Smooth muscle cell (in vitro differentiated cells): ENCODE measurements around the gene GLI3. TPM values are rescaled to one million over a fixed set of nuclear protein-coding genes. Genes with fewer than 3 reads are reported as not detected.

Experiments
- DNase-seq: peaks from one replicate; lab custom pipeline; 2025; ENCODE audit not compliant: unreplicated experiment; lab: John Stamatoyannopoulos, UW
- H2AFZ ChIP-seq: fragments of 200-600 bp; sonication (generic); 2 replicates; pipeline ENCODE4 v1.6.0; 2016; ENCODE audit warnings: antibody characterized with exemption, low read depth, mild to moderate bottlenecking
- H3F3A ChIP-seq: fragments of 200-600 bp; sonication (generic); 2 replicates; pipeline ENCODE4 v1.6.0; 2017; ENCODE audit warnings: antibody characterized with exemption, low read depth
- H3K27ac ChIP-seq: fragments of 200-600 bp; sonication (generic); 2 replicates; pipeline ENCODE4 v1.5.1; 2016; ENCODE audit warnings: low read depth, mild to moderate bottlenecking
- H3K27me3 ChIP-seq: fragments of 200-600 bp; sonication (generic); 2 replicates; pipeline ENCODE4 v1.6.1; 2016; ENCODE audit warnings: low read depth, mild to moderate bottlenecking
- H3K36me3 ChIP-seq: fragments of 200-600 bp; sonication (generic); 2 replicates; pipeline ENCODE4 v1.5.1; 2016; ENCODE audit warnings: low read depth
- H3K4me1 ChIP-seq: fragments of 200-600 bp; sonication (generic); 2 replicates; pipeline ENCODE4 v1.5.1; 2016; ENCODE audit warnings: low read depth
- H3K4me2 ChIP-seq: fragments of 200-600 bp; sonication (generic); 2 replicates; pipeline ENCODE4 v1.6.0; 2016; ENCODE audit warnings: mild to moderate bottlenecking
- H3K4me3 ChIP-seq: fragments of 200-600 bp; sonication (generic); 2 replicates; pipeline ENCODE4 v1.5.1; 2016; ENCODE audit warnings: mild to moderate bottlenecking
- H3K79me2 ChIP-seq: fragments of 200-600 bp; sonication (generic); 2 replicates; pipeline ENCODE4 v1.6.0; 2016; ENCODE audit warnings: low read depth, mild to moderate bottlenecking
- H3K9ac ChIP-seq: fragments of 200-600 bp; sonication (generic); 2 replicates; pipeline ENCODE4 v1.6.0; 2016; ENCODE audit warnings: low read depth
- H3K9me3 ChIP-seq: fragments of 200-600 bp; sonication (generic); replicated peaks from 2 replicates; pipeline ENCODE4 v1.5.1; 2016; ENCODE audit warnings: low read depth
- H4K20me1 ChIP-seq: fragments of 200-600 bp; sonication (generic); 2 replicates; pipeline ENCODE4 v1.6.0; 2016; ENCODE audit warnings: low read depth
- WGBS: methylation state at CpG from one replicate; pipeline ENCODE4 v1.1.7; 2016; ENCODE audit warnings: low lambda C conversion rate; 5-methylcytosine and 5-hydroxymethylcytosine counted together
- polyA plus RNA-seq: library from polyadenylated mRNA; unstranded; fragments of >200 nt; fragmentation: Nextera tagmentation; extraction: Ambion mirVana; gene quantifications from 2 replicates; pipeline ENCODE4 v1.2.1, GENCODE V29; 2016
- total RNA-seq: library from RNA; depleted of rRNA; stranded (reverse); fragments of >200 nt; gene quantifications from 2 replicates; pipeline ENCODE4 v1.2.3, GENCODE V29; 2014
- TF ChIP-seq, protein P1 (sequence below): fragments of 200-600 bp; sonication (generic); IDR thresholded peaks from 2 replicates; pipeline ENCODE4 v1.5.1; 2017; ENCODE audit warnings: borderline replicate concordance, mild to moderate bottlenecking, antibody characterized with exemption; ENCODE audit not compliant: insufficient read depth, poor library complexity, severe bottlenecking

Gene GLI3
- total and polyA plus RNA-seq, 2 experiments from 2014 or later: 31.1 to 70.4 TPM

GRCh38 chr7:42207420-42207819 is 29.6 kb downstream of the GLI3 start:
- 100% methylated on average over 2 of the region's 2 CpGs for WGBS
- TF ChIP-seq, protein P1, sequence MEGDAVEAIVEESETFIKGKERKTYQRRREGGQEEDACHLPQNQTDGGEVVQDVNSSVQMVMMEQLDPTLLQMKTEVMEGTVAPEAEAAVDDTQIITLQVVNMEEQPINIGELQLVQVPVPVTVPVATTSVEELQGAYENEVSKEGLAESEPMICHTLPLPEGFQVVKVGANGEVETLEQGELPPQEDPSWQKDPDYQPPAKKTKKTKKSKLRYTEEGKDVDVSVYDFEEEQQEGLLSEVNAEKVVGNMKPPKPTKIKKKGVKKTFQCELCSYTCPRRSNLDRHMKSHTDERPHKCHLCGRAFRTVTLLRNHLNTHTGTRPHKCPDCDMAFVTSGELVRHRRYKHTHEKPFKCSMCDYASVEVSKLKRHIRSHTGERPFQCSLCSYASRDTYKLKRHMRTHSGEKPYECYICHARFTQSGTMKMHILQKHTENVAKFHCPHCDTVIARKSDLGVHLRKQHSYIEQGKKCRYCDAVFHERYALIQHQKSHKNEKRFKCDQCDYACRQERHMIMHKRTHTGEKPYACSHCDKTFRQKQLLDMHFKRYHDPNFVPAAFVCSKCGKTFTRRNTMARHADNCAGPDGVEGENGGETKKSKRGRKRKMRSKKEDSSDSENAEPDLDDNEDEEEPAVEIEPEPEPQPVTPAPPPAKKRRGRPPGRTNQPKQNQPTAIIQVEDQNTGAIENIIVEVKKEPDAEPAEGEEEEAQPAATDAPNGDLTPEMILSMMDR: no peak
- Histone ChIP-seq H3K4me1 (peaks cover 25% of the 10 kb centered on the region), H3K9ac (no peak overlapping the region), H3K4me3 (no peak overlapping the region), H3K27ac (no peak overlapping the region), H2AFZ (no peak overlapping the region), H3K79me2 (peaks cover 95% of the 10 kb centered on the region), H4K20me1 (peaks cover 100% of the 10 kb centered on the region), H3K27me3 (no peaks in the 10 kb centered on the region), H3K36me3 (peaks cover 8% of the 10 kb centered on the region), H3F3A (no peaks in the 10 kb centered on the region), H3K4me2 (no peak overlapping the region), H3K9me3 (no peaks in the 10 kb centered on the region)
- DNase-seq: no peak

- TF ChIP-seq, protein P1: no peak
- peaks cover 12% of the 10 kb centered on the region for H3K4me1 ChIP-seq
- no peak for DNase-seq
- H3K27ac ChIP-seq: no peak overlapping the region
- peaks cover 99% of the 10 kb centered on the region for H4K20me1 ChIP-seq
- no peaks in the 10 kb centered on the region for H3K9me3 ChIP-seq
- peaks cover 9% of the 10 kb centered on the region for H3F3A ChIP-seq
- H3K4me2 ChIP-seq: no peak overlapping the region
- H3K27me3 ChIP-seq: no peaks in the 10 kb centered on the region
- H3K36me3 ChIP-seq: peaks cover 8% of the 10 kb centered on the region
- no peak overlapping the region for H2AFZ ChIP-seq
- H3K79me2 ChIP-seq: peaks cover 81% of the 10 kb centered on the region
- H3K9ac ChIP-seq: no peak overlapping the region
- no peak overlapping the region for H3K4me3 ChIP-seq
These were observed 33.7 kb downstream of the GLI3 start for GRCh38 chr7:42203336-42203735.

DNA sequence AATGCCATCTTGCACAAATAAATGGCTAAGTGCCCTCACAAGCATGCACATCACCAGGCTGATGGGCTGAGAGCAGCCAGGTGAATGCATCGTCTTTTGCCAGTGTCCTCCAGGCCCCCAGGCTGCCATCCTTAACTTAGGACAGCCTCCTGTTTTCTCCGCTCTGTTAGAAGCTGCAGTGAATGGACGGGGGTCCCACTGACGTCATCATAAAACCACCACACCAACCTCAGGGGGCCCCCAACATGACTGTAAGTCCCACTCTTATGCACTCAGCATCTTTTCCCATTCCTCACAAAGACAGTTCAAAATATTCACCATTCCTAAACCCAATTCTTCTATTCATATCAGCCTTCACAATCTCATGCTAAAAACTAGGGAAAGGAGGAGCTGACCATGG is 34.4 kb downstream of the GLI3 start:
- H3K27me3 ChIP-seq: no peaks in the 10 kb centered on the region
- TF ChIP-seq, protein P1: no peak
- WGBS: 93% methylated on average over 4 of the region's 4 CpGs
- H3K9ac ChIP-seq: no peak overlapping the region
- peaks cover 15% of the 10 kb centered on the region for H3F3A ChIP-seq
- no peak overlapping the region for H3K4me2 ChIP-seq
- peaks cover 78% of the 10 kb centered on the region for H3K79me2 ChIP-seq
- no peaks in the 10 kb centered on the region for H3K9me3 ChIP-seq
- peaks cover 8% of the 10 kb centered on the region for H3K36me3 ChIP-seq
- no peak overlapping the region for H2AFZ ChIP-seq
- H4K20me1 ChIP-seq: peaks cover 99% of the 10 kb centered on the region
- no peak for DNase-seq
- no peak overlapping the region for H3K4me3 ChIP-seq
- peaks cover 20% of the 10 kb centered on the region for H3K4me1 ChIP-seq
- no peak overlapping the region for H3K27ac ChIP-seq

DNA sequence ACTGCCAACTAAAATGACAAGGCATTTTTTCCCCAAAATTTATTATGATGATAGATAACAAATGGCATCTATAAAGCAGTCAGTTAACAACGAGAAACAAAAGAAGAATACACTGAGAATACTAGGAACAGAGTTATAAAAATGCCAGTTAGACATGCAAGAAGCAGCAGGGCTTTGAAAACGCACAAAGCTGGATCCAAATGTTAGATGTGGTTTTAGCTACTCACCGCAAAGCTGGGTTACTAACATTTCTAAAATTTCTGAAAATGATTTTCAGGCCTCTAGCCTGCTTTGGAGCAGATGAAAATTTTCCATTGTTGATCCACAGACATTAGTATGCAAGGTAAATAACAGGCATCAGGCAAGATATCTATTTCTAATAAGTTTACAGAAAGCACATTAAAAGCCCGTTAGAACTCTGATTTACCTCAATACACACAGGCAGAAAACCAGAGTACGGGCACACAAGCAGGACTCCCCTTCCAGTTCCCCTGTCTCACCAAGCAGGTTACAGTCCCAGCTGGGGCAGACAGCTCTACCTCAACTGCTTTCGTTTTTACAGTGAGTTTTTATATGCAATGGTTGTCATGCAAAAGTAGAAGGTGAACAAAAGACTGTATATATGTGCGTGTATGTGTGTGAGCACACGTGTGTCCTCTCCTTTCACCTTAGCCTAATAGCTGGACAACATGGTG is 37.9 kb downstream of the GLI3 start:
- Histone ChIP-seq H3K36me3 (no peaks in the 10 kb centered on the region), H3K4me3 (no peak overlapping the region), H3K9me3 (no peaks in the 10 kb centered on the region), H3K4me2 (peak overlapping the region; percentile 69), H3K9ac (peak overlapping the region; percentile 40), H3K27ac (peak overlapping the region; percentile 91), H4K20me1 (peaks cover 98% of the 10 kb centered on the region), H3K79me2 (peaks cover 74% of the 10 kb centered on the region), H2AFZ (no peak overlapping the region), H3F3A (peaks cover 21% of the 10 kb centered on the region), H3K4me1 (peaks cover 31% of the 10 kb centered on the region), H3K27me3 (no peaks in the 10 kb centered on the region)
- DNase-seq: no peak
- TF ChIP-seq, protein P1: no peak
- 57% methylated on average over 8 of the region's 8 CpGs for WGBS
